GM18907 (cell line): ENCODE results near the gene TEX13A.
"Not testable (repeated sequence)": the region's sequence is repeated elsewhere in the genome, so short reads cannot be mapped to it uniquely, and the experiment has no call there.

ENCODE experiments used
- ATAC-seq: cut with Tn5 transposase; IDR thresholded peaks from one replicate; pipeline ENCODE4 v1.9.1; 2021; ENCODE audit warnings: mild to moderate bottlenecking, moderate library complexity; ENCODE audit not compliant: unreplicated experiment

TEX13A gene, protein sequence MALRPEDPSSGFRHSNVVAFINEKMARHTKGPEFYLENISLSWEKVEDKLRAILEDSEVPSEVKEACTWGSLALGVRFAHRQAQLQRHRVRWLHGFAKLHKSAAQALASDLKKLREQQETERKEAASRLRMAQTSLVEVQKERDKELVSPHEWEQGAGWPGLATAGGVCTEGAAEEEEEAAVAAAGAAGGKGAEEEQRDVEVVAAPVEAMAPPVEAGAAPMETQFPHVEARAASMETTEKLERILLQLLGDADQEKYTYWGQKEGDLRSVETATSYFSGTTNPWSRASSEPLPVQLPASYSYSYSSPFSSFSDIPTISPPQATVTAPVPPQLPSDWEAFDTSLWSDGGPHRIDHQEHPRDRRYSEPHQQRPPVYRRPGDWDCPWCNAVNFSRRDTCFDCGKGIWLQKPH

DNA sequence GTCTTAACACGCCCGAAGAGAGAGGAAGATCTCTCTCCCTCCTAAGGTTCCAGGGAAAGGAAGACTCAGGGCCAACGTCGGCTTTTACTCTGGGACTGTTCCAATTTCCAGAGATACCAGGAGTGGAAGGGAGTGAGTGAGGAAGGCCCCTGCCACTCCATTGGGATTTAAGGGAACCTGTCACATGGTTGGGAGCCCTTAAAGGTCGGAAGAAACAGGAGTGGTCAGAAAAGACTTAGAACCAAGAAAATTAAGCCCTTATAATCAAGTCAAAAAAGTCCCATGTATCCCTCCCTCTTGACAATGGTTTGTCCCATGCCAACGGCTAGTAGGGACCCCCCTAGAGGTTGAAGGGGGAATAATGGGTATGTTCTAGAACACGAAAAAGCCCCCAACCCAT is at the start of gene TEX13A:
TSS of gene TEX13A (minus strand) at position 59 of the 400 bp plus-strand sequence. CDS start 297 bp downstream, outside the sequence.
- ATAC-seq = no peak

DNA sequence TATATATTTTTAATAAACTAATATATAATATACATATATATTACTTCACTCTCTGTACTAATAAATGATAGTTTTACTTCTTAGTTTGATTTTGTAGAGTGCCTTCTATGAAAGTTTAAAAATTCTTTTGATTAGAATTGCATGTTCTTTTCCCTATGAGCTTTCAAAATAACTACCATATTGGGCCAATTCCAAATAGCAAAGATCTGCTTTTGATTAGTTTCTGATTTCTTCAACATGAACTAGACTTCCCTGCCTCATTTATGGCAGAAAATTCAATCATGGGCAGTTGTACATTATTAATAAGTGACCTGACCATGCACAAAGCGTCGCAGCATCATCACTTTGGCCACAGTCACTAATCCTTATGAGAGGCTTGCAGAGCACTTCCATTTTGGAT is 48.9 kb upstream of the TEX13A start:
- no peak for ATAC-seq

DNA sequence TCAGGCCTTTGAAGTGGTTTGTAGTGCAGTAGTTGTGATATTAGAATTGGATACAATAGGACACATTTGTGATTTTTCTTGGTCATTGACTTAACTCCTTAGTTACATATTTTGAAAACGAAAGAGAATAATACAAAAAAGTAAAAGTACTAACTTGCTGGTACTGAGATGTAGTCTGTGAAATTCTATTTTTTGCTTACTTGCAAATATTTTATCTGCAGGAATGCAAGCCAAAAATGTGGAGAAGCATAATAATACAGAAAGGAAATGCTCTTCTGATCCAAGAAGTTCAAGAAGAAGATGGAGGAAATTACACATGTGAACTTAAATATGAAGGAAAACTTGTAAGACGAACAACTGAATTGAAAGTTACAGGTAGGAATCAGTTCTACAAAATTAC is 46.7 kb upstream of the TEX13A start:
- no peak for ATAC-seq

DNA sequence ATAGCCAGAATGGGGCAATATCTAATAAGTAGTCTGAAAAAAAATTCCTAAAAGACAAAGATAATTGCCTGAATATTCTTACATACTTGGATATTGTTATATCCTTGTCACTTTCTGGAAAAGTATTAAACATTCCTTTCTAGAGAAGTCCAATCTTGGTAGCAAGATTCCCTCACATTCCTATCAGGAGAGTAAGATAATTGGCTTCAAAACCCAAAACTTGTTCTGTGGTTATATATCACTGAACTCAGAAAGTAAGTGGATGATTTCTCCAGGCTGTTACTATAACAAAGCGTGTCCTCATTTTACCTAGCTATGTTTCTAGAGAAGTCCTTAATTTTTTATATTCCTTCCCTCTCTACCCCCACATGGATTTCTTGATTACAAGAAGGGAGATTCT is 46.0 kb upstream of the TEX13A start:
- no peak for ATAC-seq

DNA sequence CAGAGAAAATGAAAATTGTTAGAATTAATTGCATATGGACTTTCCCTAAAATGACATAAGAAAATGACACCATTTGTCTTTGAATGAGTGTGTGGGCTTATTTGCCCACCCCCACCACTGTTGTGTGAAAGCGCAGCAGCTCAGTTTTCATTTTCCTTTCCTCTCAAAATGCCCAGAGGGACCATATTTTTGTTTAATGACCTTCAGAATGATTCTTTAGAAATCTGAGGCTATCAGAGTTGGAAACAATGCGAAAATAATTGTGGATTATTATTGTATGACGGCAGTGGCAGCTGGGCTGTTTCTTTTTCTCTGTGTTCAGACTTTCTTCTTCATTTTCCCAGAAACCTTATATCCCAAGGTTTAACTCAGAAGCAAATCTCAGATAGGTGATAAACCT is 44.6 kb upstream of the TEX13A start:
- ATAC-seq = no peak

DNA sequence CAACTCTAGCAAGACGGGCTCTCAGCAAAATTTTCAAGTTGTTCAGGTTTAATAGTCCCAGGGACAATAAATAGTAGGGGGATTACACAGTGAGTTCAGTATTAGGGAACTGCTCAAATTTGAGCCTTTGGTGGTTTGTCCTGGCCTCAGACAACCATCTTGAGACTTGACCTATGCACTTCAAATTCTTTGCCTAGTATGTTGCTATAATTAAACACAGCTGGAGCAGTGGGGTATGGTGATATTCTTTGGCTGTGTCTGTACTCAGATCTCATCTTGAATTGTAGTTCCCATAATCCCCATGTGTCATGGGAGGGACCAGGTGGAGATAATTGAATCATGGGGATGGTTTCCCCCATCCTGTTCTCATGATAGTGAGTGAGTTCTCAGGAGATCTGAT is 43.3 kb upstream of the TEX13A start:
- no peak for ATAC-seq

DNA sequence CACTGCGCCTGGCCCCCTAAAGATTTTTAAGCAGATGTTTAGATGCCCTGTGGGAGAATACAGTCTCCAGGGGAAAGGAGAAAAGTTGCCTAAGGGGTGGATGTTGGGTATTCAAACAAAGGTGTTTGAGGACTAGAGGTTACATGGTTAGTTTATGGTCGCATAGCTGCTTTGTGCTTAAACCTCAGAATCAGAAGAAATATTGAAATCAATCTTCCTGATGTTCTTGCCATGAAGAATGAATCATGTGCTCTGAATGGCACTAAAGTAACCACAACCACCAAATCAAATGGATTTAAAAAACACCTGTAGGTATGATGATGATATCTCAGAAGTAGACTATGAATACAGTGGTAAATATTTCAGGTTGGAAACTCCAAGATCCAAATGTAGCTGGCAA is 42.7 kb upstream of the TEX13A start:
- no peak for ATAC-seq

DNA sequence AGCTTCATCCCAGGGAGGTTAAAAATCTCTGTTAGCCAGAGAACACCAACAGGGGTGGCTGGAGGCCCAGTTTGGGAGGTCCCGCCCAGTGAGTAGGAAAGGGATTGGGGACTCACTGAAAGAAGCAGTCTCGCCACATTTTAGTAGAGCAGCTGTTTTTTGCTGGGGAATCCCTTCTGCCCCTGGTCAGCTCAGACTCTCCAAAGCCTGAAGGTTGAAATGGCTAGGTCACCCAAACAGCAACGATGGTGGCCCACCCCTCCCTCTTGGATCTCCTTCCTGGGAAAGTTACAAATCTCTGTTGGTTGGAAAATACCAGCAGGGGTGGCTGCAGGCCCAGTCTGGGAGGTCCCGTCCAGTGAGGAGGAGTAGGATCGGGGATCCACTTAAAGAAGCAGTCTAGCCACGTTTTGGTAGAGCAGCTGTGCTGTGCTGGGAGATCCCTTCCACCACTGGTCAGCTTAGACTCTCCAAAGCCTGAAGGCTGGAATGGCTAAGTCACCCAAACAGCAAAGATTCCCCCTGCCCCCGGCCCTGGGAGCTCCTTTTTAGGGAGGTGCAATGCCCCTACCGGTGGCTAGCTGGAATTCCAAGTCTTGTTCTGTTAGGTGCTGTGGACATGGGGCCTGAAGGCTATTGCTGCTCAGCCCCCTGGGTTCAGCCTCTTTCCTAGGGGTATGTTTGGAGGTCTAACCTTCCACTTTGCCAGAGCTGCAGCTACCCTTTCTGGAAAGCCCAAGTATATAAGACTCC is 40.0 kb upstream of the TEX13A start:
- ATAC-seq = no peak

DNA sequence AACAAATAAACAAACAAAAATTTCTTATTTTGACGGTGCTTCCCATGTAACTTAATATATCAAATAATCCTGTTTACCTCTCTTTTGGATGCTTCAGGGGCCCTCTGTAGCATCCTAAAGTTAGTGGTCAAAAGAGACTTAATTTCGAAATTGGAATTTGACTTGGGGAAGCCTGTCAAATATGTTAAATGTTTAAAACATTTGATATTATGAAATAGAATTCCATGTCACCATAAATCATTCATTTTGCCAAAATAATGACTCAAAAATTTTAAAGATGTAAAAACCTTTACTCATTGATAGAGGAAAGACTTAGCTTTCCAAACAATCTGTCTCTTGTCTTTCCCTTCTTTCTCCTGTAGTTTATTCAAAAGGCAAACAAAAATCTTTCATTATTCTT is 20.6 kb upstream of the TEX13A start:
- ATAC-seq = no peak

DNA sequence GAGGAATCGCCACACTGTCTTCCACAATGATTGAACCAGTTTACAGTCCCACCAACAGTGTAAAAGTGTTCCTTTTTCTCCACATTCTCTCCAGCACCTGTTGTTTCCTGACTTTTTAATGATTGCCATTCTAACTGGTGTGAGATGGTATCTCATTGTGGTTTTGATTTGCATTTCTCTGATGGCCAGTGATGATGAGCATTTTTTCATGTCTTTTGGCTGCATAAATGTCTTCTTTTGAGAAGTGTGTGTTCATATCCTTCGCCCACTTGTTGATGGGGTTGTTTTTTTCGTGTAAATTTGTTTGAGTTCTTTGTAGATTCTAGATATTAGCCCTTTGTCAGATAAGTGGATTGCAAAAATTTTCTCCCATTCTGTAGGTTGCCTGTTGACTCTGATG is 16.9 kb upstream of the TEX13A start:
- ATAC-seq = not testable (repeated sequence)

DNA sequence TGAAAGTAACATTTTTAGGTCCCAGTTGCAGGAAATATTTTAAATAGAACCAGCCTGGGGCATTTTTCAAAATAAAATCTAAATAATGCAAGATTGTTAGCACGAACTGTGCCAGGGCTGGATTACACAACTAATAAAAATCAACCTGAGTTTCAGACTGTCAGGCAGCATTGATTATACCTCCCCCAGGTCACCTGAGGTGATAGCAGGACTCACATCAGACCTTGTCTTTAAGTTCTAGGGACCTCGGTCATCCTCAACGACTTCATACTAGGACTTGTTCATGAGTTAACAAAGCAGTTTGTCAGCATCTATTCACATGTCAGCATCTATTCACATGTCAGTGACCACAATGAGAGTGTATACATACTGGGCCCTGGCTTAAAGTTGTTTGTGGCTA is 8.7 kb upstream of the TEX13A start:
- ATAC-seq = no peak

DNA sequence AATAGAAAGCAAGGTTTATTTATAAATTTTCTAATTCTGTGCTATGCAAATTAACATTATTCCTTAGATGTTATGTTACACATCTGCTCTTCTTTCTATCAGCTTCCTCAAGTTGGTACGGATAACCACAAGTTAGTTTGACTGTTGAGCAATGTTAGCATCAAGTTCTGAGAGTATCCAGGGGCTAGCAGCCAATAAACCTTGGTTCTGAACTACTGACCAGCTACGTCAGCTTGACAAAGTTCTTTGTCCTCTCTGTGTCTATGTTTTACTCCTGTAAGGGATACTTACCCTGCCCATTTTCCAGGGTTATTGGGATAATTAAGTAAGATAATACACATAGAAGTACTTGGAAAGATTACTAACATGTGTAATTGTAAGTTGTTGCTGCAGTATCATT is 8.1 kb upstream of the TEX13A start:
- no peak for ATAC-seq

DNA sequence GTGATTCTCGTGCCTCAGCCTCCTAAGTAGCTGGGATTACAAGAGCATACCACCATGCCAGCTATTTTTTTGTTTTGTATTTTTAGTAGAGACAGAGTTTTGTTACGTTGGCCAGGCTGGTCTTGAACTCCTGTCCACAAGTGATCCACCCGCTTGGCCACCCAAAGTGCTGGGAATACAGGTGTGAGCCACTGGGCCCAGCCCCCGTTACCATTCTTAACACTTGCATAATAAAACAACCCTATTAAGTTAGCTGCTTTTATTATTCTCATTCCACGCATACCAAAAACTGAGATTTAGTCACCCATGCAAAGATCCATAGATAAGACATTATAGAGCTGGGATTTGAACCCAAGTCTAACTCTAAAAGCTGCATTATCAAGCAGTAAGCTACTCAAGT is 6.0 kb upstream of the TEX13A start:
- no peak for ATAC-seq

DNA sequence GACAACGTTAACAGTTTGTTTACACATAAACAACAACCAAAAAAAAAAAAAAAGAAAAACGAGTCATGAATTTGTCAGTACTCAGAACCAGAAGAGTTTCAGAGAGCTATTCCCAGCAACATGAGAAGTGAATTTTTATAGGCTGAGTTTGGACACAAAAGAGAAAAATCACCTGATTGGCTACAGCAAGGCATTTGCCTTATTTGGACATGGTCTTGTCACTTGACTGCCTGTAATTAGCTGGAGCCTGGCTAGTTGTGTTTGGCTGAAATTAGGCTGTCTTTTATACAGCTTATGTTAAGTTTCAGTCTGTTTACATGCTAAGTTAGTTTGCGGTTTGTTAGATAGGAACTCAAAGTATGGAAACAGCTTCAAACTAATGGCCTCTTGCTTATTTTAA is 880 bp upstream of the TEX13A start:
- ATAC-seq = no peak

DNA sequence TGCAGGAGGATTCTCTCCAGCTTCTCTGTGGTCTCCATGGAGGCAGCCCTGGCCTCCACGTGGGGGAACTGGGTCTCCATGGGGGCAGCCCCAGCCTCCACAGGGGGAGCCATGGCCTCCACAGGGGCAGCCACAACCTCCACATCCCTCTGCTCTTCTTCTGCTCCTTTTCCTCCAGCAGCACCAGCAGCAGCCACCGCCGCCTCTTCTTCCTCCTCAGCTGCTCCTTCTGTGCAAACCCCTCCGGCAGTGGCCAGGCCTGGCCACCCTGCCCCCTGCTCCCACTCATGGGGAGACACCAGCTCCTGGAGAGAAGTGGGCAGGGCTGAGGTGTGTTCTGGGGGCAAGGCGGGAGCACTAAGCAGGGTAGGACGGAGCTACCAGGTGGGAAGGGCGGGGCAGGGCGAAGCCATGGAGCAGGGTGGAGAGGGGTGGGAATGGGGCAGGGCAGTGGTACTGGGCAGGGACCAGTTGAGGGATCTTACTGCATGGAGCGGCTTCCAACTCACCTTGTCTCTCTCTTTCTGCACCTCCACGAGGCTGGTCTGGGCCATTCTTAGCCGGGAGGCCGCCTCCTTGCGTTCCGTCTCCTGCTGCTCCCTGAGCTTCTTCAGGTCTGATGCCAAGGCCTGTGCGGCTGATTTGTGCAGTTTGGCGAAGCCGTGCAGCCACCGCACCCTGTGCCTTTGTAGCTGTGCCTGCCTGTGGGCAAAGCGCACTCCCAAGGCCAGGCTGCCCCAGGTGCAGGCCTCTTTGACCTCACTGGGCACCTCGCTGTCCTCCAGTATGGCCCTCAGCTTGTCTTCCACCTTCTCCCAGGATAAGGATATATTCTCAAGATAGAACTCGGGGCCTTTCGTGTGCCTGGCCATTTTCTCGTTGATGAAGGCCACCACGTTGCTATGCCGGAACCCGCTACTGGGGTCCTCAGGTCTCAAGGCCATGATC is 766 bp downstream of the TEX13A start:
- no peak for ATAC-seq

DNA sequence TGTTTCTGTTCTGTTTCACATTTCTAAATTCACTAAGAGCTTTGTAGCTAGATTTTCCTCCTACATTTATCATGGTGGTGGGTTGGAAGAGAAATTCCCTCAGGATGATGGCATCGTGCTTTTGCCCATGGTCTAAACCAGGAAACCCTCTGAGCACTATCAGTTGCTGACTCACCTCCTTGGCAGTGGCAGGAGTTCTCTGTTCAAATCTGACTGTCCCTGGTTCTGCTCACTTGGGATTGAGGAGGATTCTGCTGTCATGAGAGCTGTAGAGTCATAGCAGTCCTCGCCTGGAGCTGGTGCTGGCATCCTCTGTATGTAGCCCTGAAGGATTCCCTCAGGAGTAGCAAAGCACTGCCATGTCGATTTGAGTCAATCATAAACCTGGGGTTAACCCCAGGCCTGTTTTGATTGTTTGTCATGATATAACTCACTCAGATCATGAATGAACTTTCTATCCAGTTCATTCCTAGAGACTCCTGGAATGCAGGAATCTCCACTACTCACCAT is 9.4 kb downstream of the TEX13A start:
- ATAC-seq = no peak

DNA sequence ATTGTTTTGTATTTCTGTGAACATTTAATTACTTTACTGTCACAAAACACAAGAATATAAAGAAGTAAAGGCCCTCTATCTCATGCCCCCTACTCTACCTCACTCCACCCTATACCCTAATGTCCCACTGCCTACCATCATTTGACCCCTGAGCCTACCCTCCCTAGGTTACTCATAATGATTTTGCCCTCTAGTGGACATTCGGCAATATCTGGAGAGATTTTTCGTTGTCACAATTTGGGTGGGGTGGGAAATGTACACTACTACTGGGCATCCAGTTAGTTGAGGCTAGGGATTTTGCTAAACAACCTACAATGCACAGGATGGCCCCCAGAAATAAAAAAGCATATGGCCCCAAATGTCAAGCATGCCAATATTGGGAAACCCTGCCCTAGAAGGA is 10.2 kb downstream of the TEX13A start:
- ATAC-seq = no peak

DNA sequence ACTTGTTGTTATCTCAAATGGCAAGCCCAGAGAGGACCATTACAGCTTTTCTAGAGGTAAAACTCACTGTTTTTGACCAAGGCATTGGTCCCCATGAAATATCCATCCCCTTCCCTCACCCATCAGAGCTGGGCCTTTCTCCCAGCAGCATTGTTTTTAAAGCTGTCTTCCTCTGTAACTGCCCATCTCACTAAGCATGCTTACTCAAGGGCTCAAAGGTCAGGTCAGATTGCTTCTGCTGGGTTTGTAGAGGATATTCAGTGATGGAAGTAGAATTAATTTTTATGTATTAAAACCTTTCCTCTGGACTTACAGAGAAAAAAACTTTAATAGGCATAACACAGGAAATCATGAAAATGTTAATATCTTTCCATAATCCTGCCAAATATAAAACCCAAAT is 11.1 kb downstream of the TEX13A start:
- no peak for ATAC-seq

DNA sequence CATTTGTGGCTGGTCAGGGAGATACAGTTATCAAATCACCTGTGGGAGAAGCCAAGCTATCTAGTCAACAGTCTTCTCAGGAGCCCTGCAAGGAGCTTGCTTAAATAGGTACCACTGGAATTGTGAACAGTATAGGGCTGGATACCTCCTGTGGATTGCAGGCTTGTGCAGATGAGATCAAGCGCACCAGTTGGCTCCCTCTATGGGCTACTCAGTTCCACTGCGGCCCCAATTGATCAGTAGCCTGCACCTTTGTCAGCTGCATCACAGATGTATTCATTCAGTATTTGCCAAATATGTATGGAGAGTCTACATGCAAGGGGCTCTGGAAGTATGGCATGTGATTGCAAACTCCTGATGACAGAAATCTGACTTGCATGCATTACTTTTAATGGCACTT is 28.6 kb downstream of the TEX13A start:
- ATAC-seq = no peak

DNA sequence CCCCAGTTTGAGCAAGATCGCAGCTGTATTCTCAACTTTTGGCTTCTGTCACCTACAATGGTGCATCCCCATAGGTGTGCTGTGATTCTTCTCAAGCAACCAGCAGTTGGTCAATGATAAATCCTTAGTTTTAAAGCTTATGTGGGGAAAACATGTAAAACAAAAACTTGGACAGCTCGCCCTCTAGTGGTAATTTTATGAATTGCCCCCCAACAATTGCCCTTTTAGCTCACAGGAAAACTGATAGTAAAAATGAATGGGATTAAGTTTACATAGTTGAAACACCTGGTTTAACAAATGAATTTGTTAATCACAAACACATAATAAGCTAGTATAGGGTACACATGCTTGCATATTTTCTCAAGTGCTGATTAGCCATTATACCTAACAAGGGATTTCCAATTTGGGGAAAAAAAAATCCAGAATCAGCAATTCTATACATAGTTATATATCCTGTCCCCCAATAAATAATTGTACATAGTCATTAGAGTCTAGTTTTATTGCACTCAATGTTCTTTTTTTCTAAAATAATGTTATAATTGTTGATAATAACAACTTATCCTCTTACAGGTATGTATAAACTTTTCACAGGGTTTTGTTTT is 30.1 kb downstream of the TEX13A start:
- no peak for ATAC-seq

DNA sequence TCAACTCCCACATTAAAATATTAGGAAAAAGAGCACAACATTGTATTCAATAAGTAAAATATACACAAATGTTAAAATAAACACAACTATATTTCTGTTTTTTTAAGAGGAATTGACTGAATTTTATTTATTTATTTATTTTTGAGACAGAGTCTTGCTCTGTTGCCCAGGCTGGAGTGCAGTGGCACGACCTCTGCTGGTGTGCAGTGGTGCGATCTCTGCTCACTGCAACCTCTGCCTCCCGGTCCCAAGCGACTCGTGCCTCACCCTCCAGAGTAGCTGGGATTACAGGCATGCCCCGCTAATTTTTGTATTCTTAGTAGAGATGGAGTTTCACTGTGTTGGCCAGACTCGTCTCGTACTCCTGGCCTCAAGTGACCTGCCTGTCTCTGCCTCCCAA is 31.4 kb downstream of the TEX13A start:
- ATAC-seq = no peak
